ENCODE data around the gene SATB2.

The SATB2 gene

GRCh38 chr2:199230091-199230490 lies 227.6 kb downstream of the SATB2 start:
- H3K4me1 ChIP-seq (ENCODE audit: control insufficient read depth, low read length), result no peaks in the 10 kb centered on the region
- TF ChIP-seq EZH2phosphoT487 (IDR thresholded peaks at IDR 0.05; ENCODE audit: borderline replicate concordance, low read length) (no peak), CTCF (IDR thresholded peaks at IDR 0.05; ENCODE audit: low read depth, low read length, poor library complexity, severe bottlenecking) (no peak)
- no peaks in the 10 kb centered on the region for H3F3A ChIP-seq (ENCODE audit: control insufficient read depth, insufficient read depth)
- H3K27ac ChIP-seq (ENCODE audit: low read depth, low read length), result no peak overlapping the region
- no peaks in the 10 kb centered on the region for H3K79me2 ChIP-seq (ENCODE audit: control insufficient read depth, low read length)
- H3K9me3 ChIP-seq (ENCODE audit: control insufficient read depth, insufficient read depth, low read length), result no peaks in the 10 kb centered on the region; the same call in 1 of the 2 replicates
- H3K36me3 ChIP-seq (ENCODE audit: control insufficient read depth, low read length), result no peaks in the 10 kb centered on the region
- H3K27me3 ChIP-seq (ENCODE audit: control insufficient read depth, low read length), result no peaks in the 10 kb centered on the region
- no peak overlapping the region for H3K4me3 ChIP-seq (ENCODE audit: low read length)
- no peaks in the 10 kb centered on the region for H4K20me1 ChIP-seq (ENCODE audit: control insufficient read depth, insufficient read depth, low read depth, low read length)
- no peaks in the 10 kb centered on the region for H3K9me2 ChIP-seq (replicated peaks; ENCODE audit: control insufficient read depth, low read length)
- H3K4me2 ChIP-seq (ENCODE audit: low read length), result no peak overlapping the region

GRCh38 chr2:199228887-199229819 lies 228.6 kb downstream of the SATB2 start:
- H3K27ac ChIP-seq (ENCODE audit: low read depth, low read length), result no peak overlapping the region
- no peaks in the 10 kb centered on the region for H3K27me3 ChIP-seq (ENCODE audit: control insufficient read depth, low read length)
- H3K4me1 ChIP-seq (ENCODE audit: control insufficient read depth, low read length), result no peaks in the 10 kb centered on the region
- no peak overlapping the region for H3K4me3 ChIP-seq (ENCODE audit: low read length)
- H3K4me2 ChIP-seq (ENCODE audit: low read length), result no peak overlapping the region
- H3K79me2 ChIP-seq (ENCODE audit: control insufficient read depth, low read length), result no peaks in the 10 kb centered on the region
- H3F3A ChIP-seq (ENCODE audit: control insufficient read depth, insufficient read depth), result no peaks in the 10 kb centered on the region
- no peaks in the 10 kb centered on the region; the same call in 1 of the 2 replicates for H3K9me3 ChIP-seq (ENCODE audit: control insufficient read depth, insufficient read depth, low read length)
- H3K36me3 ChIP-seq (ENCODE audit: control insufficient read depth, low read length), result no peaks in the 10 kb centered on the region
- no peaks in the 10 kb centered on the region for H3K9me2 ChIP-seq (replicated peaks; ENCODE audit: control insufficient read depth, low read length)
- TF ChIP-seq CTCF (IDR thresholded peaks at IDR 0.05; ENCODE audit: low read depth, low read length, poor library complexity, severe bottlenecking) (no peak), EZH2phosphoT487 (IDR thresholded peaks at IDR 0.05; ENCODE audit: borderline replicate concordance, low read length) (no peak)
- no peaks in the 10 kb centered on the region for H4K20me1 ChIP-seq (ENCODE audit: control insufficient read depth, insufficient read depth, low read depth, low read length)

- Histone ChIP-seq H3K27ac (ENCODE audit: low read depth, low read length) (no peak overlapping the region), H3K27me3 (ENCODE audit: control insufficient read depth, low read length) (no peaks in the 10 kb centered on the region), H3K9me3 (ENCODE audit: control insufficient read depth, insufficient read depth, low read length) (no peaks in the 10 kb centered on the region), H3K36me3 (ENCODE audit: control insufficient read depth, low read length) (no peaks in the 10 kb centered on the region), H3K4me1 (ENCODE audit: control insufficient read depth, low read length) (no peaks in the 10 kb centered on the region), H3K4me2 (ENCODE audit: low read length) (no peak overlapping the region), H3K4me3 (ENCODE audit: low read length) (no peak overlapping the region), H3K9me2 (replicated peaks; ENCODE audit: control insufficient read depth, low read length) (no peaks in the 10 kb centered on the region), H3K79me2 (ENCODE audit: control insufficient read depth, low read length) (no peaks in the 10 kb centered on the region), H3F3A (ENCODE audit: control insufficient read depth, insufficient read depth) (no peaks in the 10 kb centered on the region), H4K20me1 (ENCODE audit: control insufficient read depth, insufficient read depth, low read depth, low read length) (no peaks in the 10 kb centered on the region)
- TF ChIP-seq CTCF (IDR thresholded peaks at IDR 0.05; ENCODE audit: low read depth, low read length, poor library complexity, severe bottlenecking), result no peak
- TF ChIP-seq EZH2phosphoT487 (IDR thresholded peaks at IDR 0.05; ENCODE audit: borderline replicate concordance, low read length), result no peak
These were observed 233.9 kb downstream of the SATB2 start for GRCh38 chr2:199223791-199224190.
